GM23248 (cell line): Measurements from ENCODE around the gene ZSCAN22.

Experiments used
- EZH2 ChIP-seq: fragments of 200-600 bp; sonication (generic); IDR thresholded peaks from 2 replicates; pipeline ENCODE4 v1.6.1; 2018; ENCODE audit warnings: antibody characterized with exemption, mild to moderate bottlenecking; ENCODE audit not compliant: insufficient read depth, poor library complexity, severe bottlenecking
- EZH2phosphoT487 ChIP-seq: fragments of 200-600 bp; sonication (generic); IDR thresholded peaks from 2 replicates; pipeline ENCODE4 v1.6.1; 2018; ENCODE audit warnings: antibody characterized with exemption, moderate library complexity, mild to moderate bottlenecking, low read depth; ENCODE audit not compliant: insufficient read depth

- no peak for TF ChIP-seq EZH2phosphoT487
- TF ChIP-seq EZH2 = no peak
Observed at GRCh38 chr19:58380037-58380661, 53.4 kb downstream of the ZSCAN22 start.
